H7 (cell line): Measurements from ENCODE around the gene ZEB2. TPM values are rescaled to one million over a fixed set of nuclear protein-coding genes. Genes with fewer than 3 reads are reported as not detected.
A peak's percentile ranks its signal among the peaks of the same experiment; 100 is the strongest.

Experiments
- DNase-seq: peaks from one replicate; pipeline ENCODE4 v3.0.0; 2012
- H3K27me3 ChIP-seq: 2 replicates; pipeline ENCODE4 v1.6.0; 2011; ENCODE audit warnings: mild to moderate bottlenecking, low read length; ENCODE audit not compliant: control insufficient read depth, insufficient read depth
- H3K36me3 ChIP-seq: replicated peaks from 2 replicates; pipeline ENCODE4 v1.5.1; 2011; ENCODE audit warnings: low read length; ENCODE audit not compliant: control insufficient read depth, insufficient read depth
- H3K4me3 ChIP-seq: 2 replicates; pipeline ENCODE4 v1.5.1; 2011; ENCODE audit warnings: low read depth, mild to moderate bottlenecking, control low read depth, low read length, moderate library complexity; ENCODE audit not compliant: insufficient read depth
- total RNA-seq: library from RNA; depleted of rRNA; stranded (reverse); fragments of >200 nt; shearing (Covaris generic); gene quantifications from 2 replicates; pipeline ENCODE4 v1.2.3, GENCODE V29; 2014

ZEB2 gene
- total RNA-seq, 1 experiment from 2014 or later = 6.3 TPM

DNA sequence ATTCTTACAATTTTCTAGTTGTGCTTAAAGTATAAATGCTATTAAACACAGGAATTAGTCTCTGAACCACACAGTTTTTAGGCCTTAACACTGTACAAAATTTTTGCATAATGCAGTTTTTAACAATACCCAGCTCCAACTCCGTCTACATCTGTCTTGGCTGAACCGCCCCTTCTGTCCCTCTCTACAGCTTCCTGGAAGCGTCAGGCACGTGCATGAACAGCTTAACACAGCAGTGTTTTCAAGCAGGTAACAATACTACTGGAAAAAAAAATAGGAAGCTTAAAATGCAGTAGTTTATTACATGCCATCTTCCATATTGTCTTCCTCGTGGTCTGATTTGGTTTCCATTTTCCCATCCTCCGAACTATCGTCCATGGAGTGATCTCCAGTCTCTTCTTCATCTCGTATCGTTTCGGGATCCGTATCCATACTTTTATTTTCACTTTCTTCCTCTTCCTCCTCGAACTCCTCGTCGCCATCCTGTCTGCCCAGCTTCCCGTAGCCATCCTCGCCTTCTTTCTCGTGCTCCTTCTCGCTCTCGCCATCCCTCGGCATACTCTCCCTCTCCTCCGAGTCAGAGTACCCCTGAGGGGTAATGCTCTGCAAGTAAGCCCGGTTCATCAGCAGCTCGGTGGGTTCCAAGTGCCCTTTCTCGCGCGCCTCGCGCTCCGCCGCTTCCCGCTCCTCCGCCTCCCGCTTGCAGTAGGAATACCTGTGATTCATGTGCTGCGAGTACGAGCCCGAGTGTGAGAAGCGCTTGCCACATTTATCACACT lies 130.6 kb downstream of the ZEB2 start:
- peaks cover 19% of the 10 kb centered on the region; the same call in 1 of the 2 replicates for H3K27me3 ChIP-seq
- peak overlapping the region; percentile 34; the same call in 1 of the 2 replicates for H3K4me3 ChIP-seq
- no peaks in the 10 kb centered on the region for H3K36me3 ChIP-seq
- DNase-seq = peak; percentile 31

DNA sequence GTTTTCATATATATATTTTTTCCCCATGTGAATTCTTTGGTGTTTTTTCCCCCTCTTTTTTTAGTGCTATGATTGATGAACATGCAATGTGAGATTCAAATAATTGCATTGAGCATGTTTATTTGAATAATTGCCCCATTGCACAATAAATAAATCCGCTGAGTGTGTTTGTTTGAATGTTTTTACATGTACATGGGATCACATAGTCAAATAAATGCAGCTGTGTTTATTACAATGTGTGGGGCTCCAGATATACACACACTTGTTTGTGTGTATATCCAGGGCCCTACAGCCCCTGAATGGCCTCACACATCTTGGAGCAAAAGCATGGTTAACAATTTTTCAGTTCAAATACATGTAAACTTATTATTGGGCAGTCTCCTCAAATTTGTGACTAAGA lies 134.5 kb downstream of the ZEB2 start:
- H3K36me3 ChIP-seq = no peaks in the 10 kb centered on the region
- no peak overlapping the region for H3K4me3 ChIP-seq
- H3K27me3 ChIP-seq = peaks cover 16% of the 10 kb centered on the region; the same call in 1 of the 2 replicates
- no peak for DNase-seq

GRCh38 chr2:144383571-144384100 lies 136.3 kb downstream of the ZEB2 start:
- Histone ChIP-seq H3K36me3 (no peaks in the 10 kb centered on the region), H3K4me3 (no peak overlapping the region), H3K27me3 (no peaks in the 10 kb centered on the region; the same call in 1 of the 2 replicates)
- DNase-seq = no peak

DNA sequence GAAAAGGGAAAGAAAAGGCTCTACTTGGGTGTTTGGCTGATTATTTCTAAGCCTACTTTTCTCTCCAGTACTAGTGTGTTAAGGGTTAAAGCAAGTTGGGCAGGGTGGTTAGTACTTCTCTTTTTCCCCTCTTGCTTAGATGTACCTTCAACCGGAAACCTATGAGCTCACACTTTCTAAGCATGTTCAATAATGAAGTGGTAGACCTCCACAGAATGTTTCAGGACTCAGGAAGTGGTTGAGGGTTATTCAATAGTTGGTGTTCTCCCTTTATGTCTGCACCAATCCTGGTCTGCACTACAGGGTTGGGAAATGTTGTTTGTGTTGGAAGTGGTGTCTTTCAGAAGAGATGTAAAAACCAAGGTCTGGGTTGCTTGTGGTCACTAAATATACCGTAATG lies 137.1 kb downstream of the ZEB2 start:
- Histone ChIP-seq H3K27me3 (no peaks in the 10 kb centered on the region), H3K36me3 (no peaks in the 10 kb centered on the region), H3K4me3 (no peak overlapping the region)
- no peak for DNase-seq

GRCh38 chr2:144381716-144382115 lies 138.2 kb downstream of the ZEB2 start:
- Histone ChIP-seq H3K27me3 (no peaks in the 10 kb centered on the region), H3K4me3 (no peak overlapping the region), H3K36me3 (no peaks in the 10 kb centered on the region)
- DNase-seq = no peak

DNA sequence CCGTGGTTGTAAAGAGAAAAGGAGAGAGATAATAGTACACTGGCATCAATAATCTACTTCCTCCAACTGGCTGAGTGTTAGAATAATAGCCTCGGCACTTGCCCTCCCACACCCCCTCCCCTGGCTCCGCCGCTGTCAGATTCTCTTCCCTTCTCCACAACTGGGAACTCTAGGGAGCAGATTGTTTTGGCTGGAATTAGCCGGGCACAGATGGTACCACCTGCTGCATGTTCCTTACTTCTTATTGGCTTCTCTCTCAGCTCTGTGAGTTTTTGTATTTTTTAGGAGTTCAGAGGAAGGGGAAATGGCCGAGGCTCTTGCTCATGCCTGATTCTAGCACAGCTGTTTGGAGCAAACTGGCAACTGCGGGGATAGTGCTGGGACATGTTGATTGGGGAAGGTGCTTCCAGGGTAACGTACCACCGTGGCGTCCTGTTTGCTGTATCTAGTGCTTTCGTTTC lies 140.0 kb downstream of the ZEB2 start:
- no peak for DNase-seq
- Histone ChIP-seq H3K4me3 (no peak overlapping the region), H3K36me3 (no peaks in the 10 kb centered on the region), H3K27me3 (no peaks in the 10 kb centered on the region)

GRCh38 chr2:144378551-144378950 lies 141.4 kb downstream of the ZEB2 start:
- DNase-seq = no peak
- H3K36me3 ChIP-seq = no peaks in the 10 kb centered on the region
- H3K4me3 ChIP-seq = no peak overlapping the region
- H3K27me3 ChIP-seq = no peaks in the 10 kb centered on the region

- no peak for DNase-seq
Measured at GRCh38 chr2:144377914-144378313, 142.0 kb downstream of the ZEB2 start.

DNA sequence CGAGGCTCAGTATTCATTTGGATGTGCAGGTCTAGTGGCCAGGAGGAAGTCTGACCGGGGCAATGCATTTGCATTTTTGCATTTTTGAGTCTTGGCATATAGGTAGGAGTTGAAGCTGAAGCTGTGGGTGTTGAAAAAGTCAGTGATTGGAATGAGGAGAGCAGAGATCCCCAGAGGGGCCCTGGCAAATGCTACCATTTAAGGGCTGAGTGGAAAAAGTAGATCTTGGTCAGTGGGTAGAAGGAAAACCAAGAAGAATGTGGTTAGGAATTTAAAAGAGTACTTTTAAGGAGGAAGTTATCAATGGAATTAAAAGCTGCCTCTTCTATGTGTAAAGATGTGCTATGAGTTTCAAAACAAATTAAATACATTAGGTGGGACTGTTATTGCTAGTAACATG lies 143.0 kb downstream of the ZEB2 start:
- Histone ChIP-seq H3K27me3 (no peaks in the 10 kb centered on the region), H3K4me3 (no peak overlapping the region), H3K36me3 (no peaks in the 10 kb centered on the region)
- no peak for DNase-seq

More at GRCh38 chr2:144377914-144378313, 142.0 kb downstream of the ZEB2 start:
- Histone ChIP-seq H3K36me3 (no peaks in the 10 kb centered on the region), H3K4me3 (no peak overlapping the region), H3K27me3 (no peaks in the 10 kb centered on the region)

- Histone ChIP-seq H3K27me3 (no peaks in the 10 kb centered on the region), H3K36me3 (no peaks in the 10 kb centered on the region), H3K4me3 (no peak overlapping the region)
- DNase-seq = no peak
Measured at GRCh38 chr2:144376460-144376859, 143.5 kb downstream of the ZEB2 start.

GRCh38 chr2:144374163-144374661 lies 145.7 kb downstream of the ZEB2 start:
- no peaks in the 10 kb centered on the region for H3K36me3 ChIP-seq
- H3K27me3 ChIP-seq = no peaks in the 10 kb centered on the region
- no peak overlapping the region for H3K4me3 ChIP-seq
- no peak for DNase-seq

DNA sequence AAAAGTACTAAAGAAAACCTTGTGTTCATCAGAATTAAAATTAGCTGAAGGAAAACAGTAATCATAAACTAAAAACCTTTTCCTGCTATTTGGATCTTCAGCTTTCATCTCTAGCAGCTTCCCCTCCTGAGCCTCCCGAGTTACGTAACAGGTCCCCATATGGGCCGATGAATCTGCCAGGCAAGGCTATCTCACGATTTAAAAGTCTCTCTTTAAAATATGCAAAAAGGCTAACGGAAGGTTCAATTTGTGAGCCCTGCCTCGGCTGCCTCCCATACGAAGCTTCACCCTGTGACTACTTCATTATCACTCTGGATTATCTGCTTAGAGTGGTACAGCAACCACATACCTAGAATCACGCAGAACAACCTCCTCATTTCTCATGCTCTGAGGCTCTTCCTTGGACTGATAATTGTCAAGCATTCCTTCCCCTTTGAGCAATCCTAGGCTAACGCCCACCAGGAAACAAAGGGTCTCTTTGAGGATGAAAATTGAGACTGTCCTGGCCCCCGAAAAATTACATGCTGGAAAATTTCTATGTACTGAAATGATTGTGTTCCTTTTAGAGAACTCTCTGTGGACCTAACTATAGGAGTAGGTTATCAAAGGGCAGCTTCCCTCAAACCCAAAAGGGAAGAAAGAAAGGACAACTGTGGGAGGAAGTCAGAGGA lies 147.4 kb downstream of the ZEB2 start:
- DNase-seq = no peak
- no peak overlapping the region for H3K4me3 ChIP-seq
- H3K36me3 ChIP-seq = no peaks in the 10 kb centered on the region
- no peaks in the 10 kb centered on the region for H3K27me3 ChIP-seq

DNA sequence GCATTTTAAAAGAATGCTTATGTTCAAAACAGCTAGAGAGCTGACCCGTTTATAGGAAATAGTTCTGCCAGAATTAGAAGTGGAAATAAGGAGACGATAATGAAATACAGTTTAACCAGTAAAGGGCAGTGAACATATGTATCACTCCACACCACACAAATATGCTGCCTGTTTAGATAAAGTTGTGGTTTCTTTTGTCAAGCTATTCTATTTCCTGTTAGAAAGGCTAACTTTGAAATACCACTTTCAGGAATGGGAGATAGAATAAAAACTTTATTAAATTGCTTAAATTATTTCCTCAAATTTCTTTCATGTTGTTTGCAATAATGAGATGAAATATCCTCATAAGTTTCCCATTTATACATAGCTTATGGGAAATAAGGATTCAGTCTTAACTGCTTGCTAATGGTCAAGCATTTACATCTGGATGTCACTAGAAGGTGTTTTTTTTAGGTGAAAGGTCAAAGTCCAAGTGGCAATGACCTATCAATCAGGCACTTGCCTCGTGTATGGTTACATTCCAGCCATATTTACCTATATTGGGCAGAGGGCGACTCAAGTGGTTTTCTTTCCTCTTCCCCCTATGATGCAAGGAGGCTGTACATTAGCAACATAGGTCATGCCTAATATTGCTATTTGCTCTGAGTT lies 148.9 kb downstream of the ZEB2 start:
- H3K27me3 ChIP-seq = no peaks in the 10 kb centered on the region
- DNase-seq = no peak
- no peak overlapping the region for H3K4me3 ChIP-seq
- H3K36me3 ChIP-seq = no peaks in the 10 kb centered on the region

DNA sequence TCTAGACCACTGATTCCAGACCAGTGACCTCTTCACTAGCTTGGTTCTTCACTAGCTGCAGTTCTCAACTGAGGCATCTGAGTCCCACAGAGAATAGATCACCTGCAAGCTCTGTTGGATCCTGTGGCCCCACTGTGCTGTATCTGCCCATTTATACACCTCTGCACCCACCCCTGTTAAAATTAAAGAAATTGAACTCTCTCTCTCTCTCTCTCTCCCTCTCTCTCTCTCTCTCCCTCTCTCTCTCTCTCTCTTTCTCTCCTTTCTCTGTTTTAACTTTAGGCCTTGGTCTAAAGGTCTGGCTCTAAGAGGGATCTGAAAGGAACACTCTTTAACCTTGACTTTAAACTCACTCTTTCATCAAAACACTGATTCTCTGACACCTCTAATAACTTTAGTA lies 150.5 kb downstream of the ZEB2 start:
- Histone ChIP-seq H3K36me3 (no peaks in the 10 kb centered on the region), H3K4me3 (no peak overlapping the region), H3K27me3 (no peaks in the 10 kb centered on the region)
- no peak for DNase-seq
